Panc1 (cell line): ENCODE measurements around the gene COL26A1.

ENCODE experiments used
- CTCF ChIP-seq: fragments of 450-650 bp; IDR thresholded peaks from 2 replicates; pipeline ENCODE4 v1.5.1; 2017; ENCODE audit warnings: mild to moderate bottlenecking
- POLR2AphosphoS5 ChIP-seq: IDR thresholded peaks from 2 replicates; pipeline ENCODE4 v1.6.1; 2012; ENCODE audit warnings: mild to moderate bottlenecking, low read depth, low read length, moderate library complexity
- REST ChIP-seq, 2 experiments: IDR thresholded peaks; 2 replicates each; pipeline ENCODE4 v1.6.1; 2011 to 2012; ENCODE audit warnings: low read depth in 2 of 2, control low read depth in 1 of 2, low read length in 1 of 2, mild to moderate bottlenecking in 1 of 2, moderate library complexity in 1 of 2; ENCODE audit not compliant: insufficient read depth in 1 of 2

DNA sequence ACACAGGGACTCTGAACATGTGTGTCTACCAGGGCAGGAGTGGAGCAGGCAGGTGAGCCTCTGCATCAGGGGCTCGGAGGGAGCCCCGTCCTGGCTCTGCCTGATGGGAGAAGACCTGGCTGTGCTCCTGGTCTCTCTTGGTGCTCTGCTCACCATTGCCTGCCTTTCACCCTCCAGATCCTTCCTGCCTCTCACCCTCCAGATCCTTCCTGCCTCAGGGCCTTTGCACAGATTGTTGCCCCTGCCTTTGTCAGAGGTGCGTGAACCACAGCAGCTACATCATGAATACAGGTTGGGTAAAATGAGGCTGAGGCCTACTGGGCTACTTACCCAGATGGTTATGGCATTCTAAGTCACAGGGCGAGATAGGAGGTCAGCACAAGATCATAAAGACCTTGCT is 16.6 kb downstream of the COL26A1 start:
- TF ChIP-seq CTCF (no peak), REST (IDR thresholded peaks at IDR 0.05; ENCODE audit: insufficient read depth in 1 of 2, low read depth in 2 of 2, low read length in 1 of 2) (no peak), POLR2AphosphoS5 (no peak)
